Activated CD8-positive, alpha-beta memory T cell treated with anti-CD3 and anti-CD28 coated beads for 48 hours (primary cell): ENCODE measurements around the gene C19orf67.

ENCODE experiments used
- DNase-seq, 3 experiments: peaks; one replicate each; pipeline ENCODE4 v3.0.0-alpha.2; 2020; ENCODE audit warnings: low read depth in 2 of 3, low spot score in 2 of 3

The C19orf67 gene

GRCh38 chr19:14110650-14111049, 25.1 kb upstream of the C19orf67 start:
- no peak for DNase-seq

DNA sequence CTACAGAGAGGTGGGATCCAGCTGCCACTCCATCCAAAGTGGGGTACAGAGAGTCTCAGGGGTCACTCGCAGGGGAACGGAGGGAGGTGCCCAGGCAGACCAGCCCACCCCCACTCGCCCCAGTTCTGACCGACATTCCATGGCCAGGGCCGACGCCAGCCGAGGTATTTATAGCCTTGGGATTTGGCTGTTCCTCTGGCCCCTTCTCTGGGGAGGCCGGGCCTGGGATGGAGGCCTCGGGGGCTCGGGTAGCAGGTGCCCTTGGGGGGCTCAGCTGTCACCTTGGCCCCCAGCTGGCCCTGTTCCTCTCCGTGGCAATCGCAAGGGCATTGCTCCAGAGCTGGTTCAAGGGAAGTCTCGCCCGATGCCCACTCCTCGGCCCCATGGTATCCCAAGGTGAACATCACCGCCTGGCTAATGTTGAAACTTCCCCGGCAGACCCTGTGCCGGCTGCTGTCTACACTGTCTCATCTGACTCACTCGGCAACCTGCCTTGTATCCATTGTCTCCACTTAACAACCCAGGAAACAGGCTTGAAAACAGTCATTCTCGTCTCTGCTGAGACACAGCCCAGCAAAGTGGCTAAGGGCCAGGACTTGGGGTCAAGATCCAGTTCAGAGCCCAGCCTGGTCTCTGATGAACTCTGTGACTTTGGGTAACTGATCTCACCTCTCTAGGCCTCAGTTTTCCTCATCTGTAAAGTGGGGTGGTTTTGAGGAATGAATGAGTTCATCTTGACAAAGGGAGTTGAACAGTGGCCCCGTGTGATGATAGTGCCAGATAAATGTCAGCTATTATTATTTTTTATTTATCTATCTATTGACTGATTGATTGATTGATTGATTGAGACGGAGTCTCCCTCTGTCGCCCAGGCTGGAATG, 22.2 kb upstream of the C19orf67 start:
- DNase-seq = no peak

GRCh38 chr19:14106840-14107239, 21.3 kb upstream of the C19orf67 start:
- DNase-seq = no peak

DNA sequence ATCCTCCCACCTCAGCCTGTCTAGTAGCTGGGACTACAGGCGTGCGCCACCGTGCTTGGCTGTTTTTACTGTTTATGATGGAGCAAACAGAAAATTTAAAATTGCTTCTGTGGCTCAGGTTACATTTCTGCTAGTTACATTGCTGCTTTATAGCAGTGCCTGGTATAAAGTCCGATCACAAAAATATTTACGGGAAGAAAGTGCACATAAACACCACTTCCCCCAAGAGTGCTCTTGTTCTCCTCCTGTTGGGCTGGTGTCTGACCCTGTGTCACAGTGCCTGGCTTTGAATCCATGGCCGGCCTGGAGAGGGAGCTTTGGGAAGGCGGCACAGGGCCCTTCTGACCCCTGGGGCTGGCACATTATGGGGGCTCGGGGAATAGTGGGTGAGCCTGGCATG, 20.1 kb upstream of the C19orf67 start:
- no peak for DNase-seq

DNA sequence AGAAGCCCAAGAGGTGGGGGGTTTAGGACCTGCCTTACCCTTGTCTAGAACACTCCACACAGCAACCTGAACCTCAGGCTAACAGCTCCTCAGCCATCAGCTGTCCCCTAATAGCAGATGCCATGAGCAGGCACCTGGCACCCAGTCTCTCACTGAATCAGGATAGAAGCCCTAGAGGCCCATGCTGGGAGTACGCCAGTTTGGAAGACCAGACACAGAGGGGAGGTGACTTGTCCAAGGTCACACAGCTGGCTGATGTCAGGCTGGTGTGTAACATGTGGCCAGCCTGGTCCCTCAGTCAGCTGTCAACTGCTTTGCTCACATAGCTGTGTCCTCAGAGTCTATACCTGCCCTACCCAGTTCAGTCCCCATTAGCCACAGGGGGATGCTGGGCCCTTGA, 17.7 kb upstream of the C19orf67 start:
- DNase-seq = no peak

DNA sequence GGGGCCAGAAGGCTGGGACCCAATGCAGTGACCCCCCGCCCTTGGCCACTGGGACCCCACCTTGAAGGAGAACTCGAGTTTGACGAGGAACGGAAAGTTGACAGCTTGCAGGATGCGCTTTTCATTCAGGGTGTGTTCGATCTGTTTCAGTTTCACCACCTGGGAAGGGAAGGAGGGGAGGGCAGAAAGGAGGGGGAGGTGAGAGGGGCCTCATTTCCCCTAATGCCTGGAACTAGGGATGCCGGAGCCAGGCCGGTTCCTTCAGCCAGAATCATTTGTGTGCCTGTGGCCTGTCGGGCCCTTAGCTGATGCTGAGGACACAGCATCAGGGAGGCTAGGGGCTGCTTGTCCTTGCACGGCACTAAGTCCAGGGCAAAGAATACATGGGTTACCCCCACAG, 17.2 kb upstream of the C19orf67 start:
- DNase-seq = no peak

GRCh38 chr19:14102102-14102696, 16.6 kb upstream of the C19orf67 start:
- no peak for DNase-seq

GRCh38 chr19:14101003-14101545, 15.5 kb upstream of the C19orf67 start:
- DNase-seq = no peak

DNA sequence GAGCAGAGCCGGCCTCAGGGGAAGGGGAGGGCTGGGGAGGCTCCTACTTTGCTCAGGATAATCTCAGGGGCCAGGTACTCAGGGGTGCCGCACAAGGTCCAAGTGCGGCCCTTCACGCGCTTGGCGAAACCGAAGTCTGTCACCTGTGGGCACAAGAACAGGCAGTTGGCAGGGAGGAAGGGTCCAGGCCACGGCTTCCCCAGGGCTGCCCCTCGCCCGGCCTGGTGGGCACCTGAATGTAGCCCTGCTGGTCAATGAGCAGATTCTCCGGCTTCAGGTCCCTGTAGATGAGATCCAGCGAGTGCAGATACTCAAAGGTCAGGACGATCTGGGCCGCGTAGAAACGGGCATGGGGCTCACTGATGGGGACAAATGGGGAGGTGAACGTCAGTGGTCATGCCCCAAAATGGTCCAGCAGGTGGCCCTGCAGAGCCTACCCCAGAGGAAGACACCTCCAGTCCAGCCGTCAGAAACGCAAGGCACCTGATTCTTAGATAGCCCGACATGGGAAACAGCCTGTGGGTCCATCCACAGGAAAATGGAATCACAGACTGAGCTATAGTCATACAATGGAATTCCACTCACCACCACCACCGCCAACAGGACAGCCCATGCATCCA, 12.1 kb upstream of the C19orf67 start:
- DNase-seq = no peak

DNA sequence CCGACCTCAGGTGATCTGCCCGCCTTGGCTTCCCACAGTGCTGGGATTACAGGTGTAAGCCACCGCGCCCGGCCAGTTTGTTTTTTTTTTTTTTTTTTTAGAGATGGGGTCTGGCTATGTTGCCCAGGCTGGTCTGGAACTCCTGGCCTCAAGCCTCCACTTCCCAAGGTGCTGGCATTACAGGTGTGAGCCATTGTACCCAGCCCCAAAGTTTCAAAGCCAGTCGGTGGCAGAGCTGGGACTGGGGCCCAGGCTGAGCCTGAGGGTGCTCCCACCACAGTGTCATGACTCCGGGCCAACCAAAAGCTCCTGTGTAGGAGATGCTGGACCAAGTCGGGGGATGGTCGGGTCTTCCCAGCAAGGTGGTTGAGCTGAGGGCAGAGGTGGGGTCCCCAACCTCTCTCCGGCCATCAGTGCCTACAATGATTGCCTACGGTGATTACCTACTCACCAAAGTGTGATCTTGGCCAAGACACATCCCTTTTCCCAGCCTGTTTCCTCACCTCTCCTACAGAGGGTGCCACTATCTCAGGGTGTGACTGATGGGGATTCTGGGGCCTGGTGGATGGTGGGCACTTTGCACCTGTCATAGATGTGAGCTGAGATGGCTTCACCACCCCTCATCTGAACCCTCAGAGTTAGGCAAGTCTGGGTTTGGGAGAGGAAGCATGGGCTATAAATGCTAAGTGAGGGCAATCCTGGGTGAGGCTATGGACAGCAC, 10.8 kb upstream of the C19orf67 start:
- no peak for DNase-seq

DNA sequence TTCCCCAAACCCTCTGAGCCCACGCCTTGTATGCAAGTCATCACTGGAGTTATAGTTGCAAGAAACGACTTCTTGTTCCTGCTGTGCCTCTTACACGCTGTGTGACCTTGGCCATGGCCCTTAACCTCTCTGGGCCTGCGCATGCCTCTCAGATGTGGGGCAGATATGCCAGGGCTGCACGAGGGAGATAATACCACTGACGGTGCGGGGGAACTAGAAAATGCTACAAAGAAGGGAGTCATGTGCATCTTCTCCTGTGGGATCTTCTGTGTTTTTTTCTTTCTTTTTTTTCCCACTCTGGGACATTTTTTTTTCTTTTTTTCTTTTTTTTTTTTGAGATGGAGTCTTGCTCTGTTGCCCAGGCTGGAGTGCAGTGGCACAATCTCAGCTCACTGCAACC, 9.3 kb upstream of the C19orf67 start:
- DNase-seq = no peak

- DNase-seq = no peak
Measured at GRCh38 chr19:14093117-14093823, 7.7 kb upstream of the C19orf67 start.

- DNase-seq = no peak
Measured at GRCh38 chr19:14091813-14092462, 6.4 kb upstream of the C19orf67 start.

GRCh38 chr19:14091081-14091812, 5.7 kb upstream of the C19orf67 start:
- peak in 1 of 3 experiments; percentile 57 for DNase-seq

- DNase-seq = peak in 1 of 3 experiments; percentile 46
Measured at GRCh38 chr19:14090509-14091080, 5.0 kb upstream of the C19orf67 start, which contains the start of gene SAMD1. TSS of gene SAMD1 (minus strand) at chr19:14090751.

DNA sequence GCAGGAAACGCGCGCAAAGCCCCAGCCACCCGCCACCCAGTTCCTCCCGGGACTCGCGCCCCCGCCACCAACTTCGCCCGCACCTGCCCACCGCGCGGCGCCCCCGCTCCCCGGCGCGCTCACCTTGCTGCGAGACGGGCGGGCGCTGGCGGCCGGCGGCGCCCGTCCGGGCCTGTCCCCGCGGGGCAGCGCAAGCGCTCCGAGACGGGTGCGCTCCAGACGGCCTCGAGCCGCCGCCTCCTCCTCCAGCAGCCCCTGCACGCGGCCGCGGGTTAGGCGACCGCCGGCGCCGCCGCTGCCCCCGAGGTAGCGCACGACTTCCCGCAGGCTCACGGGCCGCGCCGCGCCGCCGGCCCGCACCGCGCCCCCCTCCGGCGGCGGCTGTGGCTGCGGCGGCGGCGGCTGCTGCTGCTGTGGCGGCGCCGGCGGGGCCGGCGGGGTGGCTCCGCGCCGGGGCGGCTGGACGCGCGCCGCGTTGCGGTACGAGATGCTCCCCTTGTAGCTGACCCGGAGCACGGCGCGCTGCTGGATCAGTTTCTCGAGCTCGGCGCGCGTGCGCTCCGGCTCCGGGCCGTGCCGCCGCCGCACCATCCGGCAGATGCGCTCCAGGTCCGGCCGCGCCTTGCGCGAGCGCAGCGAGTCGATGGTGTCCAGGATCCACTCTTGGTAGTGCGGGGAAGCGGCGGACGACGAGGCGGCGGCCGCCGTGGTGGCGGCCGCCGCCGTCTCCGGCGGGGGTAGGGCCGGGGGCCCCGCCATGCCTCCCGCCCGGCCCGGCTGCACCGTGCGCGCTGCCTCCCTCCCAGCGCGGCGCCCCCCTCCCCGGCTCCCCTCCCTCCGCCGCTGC, 4.3 kb upstream of the C19orf67 start:
- DNase-seq = no peak

GRCh38 chr19:14089412-14089661, 3.8 kb upstream of the C19orf67 start:
- no peak for DNase-seq

DNA sequence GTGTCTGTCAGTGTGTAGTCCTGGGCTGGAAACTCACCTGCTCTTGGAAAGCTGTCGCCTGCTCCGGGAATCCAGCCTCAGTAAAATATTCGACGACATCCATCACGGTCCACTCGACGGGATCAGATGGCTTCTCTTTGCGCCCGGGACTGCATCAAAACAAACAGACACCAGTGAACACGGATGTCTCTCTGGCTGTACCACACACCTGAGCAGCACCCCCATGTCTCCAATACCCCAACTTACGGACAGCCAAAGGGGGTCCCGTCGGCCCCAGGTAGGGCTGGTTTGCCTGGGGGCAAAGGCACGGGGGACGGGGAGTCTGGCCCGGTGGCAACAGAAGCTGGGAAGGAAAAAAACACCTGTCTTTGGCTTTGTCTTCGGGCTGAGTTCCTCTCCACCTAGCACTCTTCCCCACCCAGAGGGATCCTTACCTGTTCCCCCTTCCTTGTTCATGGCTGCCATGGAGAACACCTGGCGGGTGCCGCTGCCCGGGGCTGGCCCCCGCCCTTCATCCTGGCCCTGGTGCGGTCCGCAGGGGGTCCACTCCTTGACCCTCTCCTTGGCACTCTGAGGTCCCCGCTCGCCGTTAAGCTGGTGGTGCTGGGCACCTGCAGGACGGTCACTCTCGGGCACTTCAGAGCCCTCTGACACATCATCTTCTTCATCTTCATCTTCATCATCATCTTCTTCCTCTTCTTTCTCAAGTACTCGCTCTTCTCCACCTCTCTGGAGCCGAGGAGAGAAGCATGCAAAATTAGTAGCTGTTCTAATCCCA, 3.2 kb upstream of the C19orf67 start:
- DNase-seq = no peak
